Muscle layer of duodenum (tissue), 2 donors: ENCODE data around the gene CCDC80.

Experiments
- H3K27ac ChIP-seq: one replicate; pipeline ENCODE4 v1.7.0; 2013; ENCODE audit warnings: mild to moderate bottlenecking, low read length
- H3K27me3 ChIP-seq: one replicate; pipeline ENCODE4 v1.7.0; 2013; ENCODE audit warnings: low read depth, mild to moderate bottlenecking, control low read depth, low read length
- H3K36me3 ChIP-seq, 2 donors: one replicate each; pipeline ENCODE4 v1.7.0; 2013; ENCODE audit warnings: low read length in 2 of 2, control low read depth in 1 of 2, mild to moderate bottlenecking in 1 of 2; ENCODE audit not compliant: insufficient read depth in 2 of 2, control insufficient read depth in 1 of 2
- H3K4me1 ChIP-seq, 2 donors: one replicate each; pipeline ENCODE4 v1.7.0; 2013; ENCODE audit warnings: low read length in 2 of 2, mild to moderate bottlenecking in 2 of 2, control low read depth in 1 of 2, moderate library complexity in 1 of 2; ENCODE audit not compliant: insufficient read depth in 2 of 2, control insufficient read depth in 1 of 2
- H3K4me3 ChIP-seq, 2 donors: one replicate each; pipeline ENCODE4 v1.7.0; 2013; ENCODE audit warnings: low read length in 2 of 2, low read depth in 1 of 2, mild to moderate bottlenecking in 1 of 2
- H3K9me3 ChIP-seq, 2 donors: one replicate each; pipeline ENCODE4 v1.7.0; 2013; ENCODE audit warnings: low read length in 2 of 2, control low read depth in 1 of 2, mild to moderate bottlenecking in 1 of 2; ENCODE audit not compliant: control insufficient read depth in 1 of 2
- donor health status: healthy.

CCDC80 gene

DNA sequence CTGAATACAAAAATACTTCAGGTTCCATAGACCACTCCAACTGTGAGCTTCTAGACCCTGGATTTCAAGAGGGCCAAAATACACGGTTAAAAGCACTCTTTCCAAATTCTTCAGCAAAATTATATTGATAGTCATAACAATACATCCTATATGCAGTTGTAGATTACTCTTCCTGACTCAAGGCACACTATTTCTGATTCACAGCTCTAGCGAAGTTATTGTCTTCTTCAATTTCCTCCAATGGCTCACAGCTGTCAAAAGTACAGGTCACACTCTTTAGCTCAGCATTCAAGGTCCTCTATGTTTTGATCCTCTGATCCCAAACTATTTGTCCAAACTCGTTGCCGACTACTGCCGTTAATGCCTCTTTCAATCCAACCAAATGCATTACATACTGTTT is 13.5 kb upstream of the CCDC80 start:
- Histone ChIP-seq H3K36me3 (peaks cover 0 to 4% of the 10 kb centered on the region in 2 donors), H3K27ac (peak overlapping the region; percentile 69), H3K27me3 (no peaks in the 10 kb centered on the region), H3K9me3 (no peaks in the 10 kb centered on the region), H3K4me1 (peaks cover 4 to 9% of the 10 kb centered on the region in 2 donors), H3K4me3 (no peak overlapping the region)

DNA sequence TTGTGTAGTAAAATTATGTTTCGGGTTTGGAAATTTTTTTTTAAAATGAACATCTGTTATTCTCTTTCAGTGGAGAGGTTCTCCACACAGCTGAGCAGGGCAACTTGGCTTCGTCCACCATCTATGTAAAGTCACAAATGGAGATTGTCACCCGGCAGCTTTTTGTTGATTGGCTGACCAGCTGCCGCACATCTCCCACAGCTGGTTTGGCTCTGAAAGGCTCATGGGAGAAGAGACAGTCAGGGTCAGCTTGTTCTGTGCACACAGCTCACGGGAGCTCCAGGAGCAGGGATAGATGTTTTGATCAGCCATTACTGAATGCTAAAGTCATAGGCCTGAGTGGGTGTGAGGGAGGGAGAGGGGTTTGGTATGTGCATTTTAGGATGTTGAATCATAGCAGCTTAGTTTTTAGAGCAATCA is 12.9 kb upstream of the CCDC80 start:
- H3K27me3 ChIP-seq: no peaks in the 10 kb centered on the region
- H3K9me3 ChIP-seq: no peaks in the 10 kb centered on the region
- no peak overlapping the region for H3K4me3 ChIP-seq
- H3K27ac ChIP-seq: peak overlapping the region; percentile 72
- H3K36me3 ChIP-seq: peaks cover 0 to 4% of the 10 kb centered on the region in 2 donors
- H3K4me1 ChIP-seq: peaks cover 4 to 9% of the 10 kb centered on the region in 2 donors

DNA sequence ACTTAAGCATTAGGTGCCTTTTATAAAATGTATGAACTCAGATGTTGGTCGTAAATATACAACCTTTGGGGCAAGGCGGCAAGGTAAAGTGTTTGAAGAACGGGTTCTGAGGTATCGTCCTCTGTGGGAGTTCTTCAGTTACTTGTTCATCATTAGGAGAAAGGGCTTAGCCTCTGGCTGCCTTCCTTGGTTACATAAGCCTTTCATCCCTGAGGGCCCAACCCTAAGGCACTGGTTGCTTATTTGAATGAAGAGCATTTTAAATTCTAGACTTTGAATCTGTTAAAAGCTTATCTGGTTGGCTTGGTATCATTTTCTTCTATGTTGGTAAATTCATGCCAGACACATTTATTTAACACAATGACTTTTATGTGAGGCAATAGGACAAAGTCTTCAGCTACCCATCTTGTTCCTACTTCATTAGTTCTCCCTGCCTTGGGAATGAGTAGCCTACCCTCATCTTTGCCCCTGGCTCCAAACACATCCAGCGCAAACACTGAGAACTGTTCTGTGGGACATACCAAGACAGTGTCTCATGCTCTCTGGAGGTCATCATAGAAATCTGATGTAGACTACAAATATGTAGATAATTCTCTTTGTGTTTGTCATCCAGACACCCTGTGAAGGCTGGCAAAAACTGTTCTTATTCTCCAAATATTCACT is 12.4 kb upstream of the CCDC80 start:
- peak overlapping the region; percentile 72 for H3K27ac ChIP-seq
- H3K36me3 ChIP-seq: peaks cover 0 to 4% of the 10 kb centered on the region in 2 donors
- H3K4me3 ChIP-seq: no peak overlapping the region
- H3K4me1 ChIP-seq: peaks cover 4 to 9% of the 10 kb centered on the region in 2 donors
- H3K27me3 ChIP-seq: no peaks in the 10 kb centered on the region
- no peaks in the 10 kb centered on the region for H3K9me3 ChIP-seq

DNA sequence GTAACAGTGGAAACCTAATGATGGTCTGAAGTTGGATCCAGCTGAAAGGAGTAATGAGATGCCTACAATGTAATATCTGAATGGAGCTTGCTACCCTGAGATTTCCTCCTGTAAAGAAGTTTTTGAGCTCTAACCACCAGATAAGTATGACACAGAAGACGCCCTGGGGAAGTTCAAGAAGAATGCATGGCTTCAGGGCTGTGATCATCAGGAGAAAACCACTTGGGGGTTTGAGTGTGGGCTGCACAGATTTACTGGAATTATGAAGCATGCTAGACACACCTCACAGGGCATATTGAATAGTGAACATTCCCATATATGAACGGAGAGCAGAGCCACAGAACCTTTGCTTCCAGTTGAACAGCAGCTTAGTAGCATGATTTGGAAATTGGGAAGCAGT is 10.6 kb upstream of the CCDC80 start:
- Histone ChIP-seq H3K36me3 (peaks cover 0 to 4% of the 10 kb centered on the region in 2 donors), H3K27me3 (no peaks in the 10 kb centered on the region), H3K27ac (no peak overlapping the region), H3K9me3 (no peaks in the 10 kb centered on the region), H3K4me1 (peaks cover 4 to 19% of the 10 kb centered on the region in 2 donors), H3K4me3 (no peak overlapping the region)

DNA sequence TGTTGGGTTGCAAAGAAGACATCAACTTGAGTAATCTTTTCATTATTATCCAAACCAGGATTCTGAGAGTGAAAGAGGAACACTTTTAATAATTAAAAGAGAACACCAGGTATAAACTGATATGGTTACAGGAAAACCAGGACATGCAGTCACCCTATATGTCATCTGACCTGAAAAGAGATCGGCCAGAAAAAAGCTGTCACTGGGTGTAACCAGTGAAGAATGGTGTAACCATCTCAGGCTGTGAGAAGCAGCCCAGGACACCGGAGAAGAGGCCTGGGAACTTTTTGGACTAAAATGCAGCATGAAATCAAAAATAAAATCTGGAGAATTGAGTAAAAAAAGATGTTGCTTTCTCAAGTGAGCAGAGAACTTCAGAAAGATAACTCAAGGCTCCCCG is 10.1 kb upstream of the CCDC80 start:
- Histone ChIP-seq H3K36me3 (peaks cover 0 to 4% of the 10 kb centered on the region in 2 donors), H3K27ac (no peak overlapping the region), H3K27me3 (no peaks in the 10 kb centered on the region), H3K9me3 (no peaks in the 10 kb centered on the region), H3K4me1 (peaks cover 4 to 22% of the 10 kb centered on the region in 2 donors), H3K4me3 (no peak overlapping the region)

DNA sequence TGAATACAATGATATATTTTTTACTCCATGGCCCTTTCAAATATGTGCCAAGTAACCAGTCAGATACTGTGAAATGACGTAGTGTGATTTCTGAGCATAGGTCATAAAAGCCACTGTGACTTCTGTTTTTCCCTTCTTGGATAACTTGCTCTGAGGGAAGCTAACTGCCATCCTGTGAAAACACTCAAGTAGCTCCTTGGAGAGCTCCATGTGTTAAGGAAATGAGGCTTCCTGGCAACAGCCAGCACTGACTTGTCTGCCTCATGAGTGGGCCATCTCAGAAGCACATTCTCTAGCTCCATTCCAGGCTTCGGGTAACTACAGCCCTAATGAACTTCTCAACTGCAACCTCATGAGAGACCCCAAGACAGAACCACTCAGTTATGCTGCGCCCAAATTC is 9.5 kb upstream of the CCDC80 start:
- Histone ChIP-seq H3K27ac (no peak overlapping the region), H3K27me3 (no peaks in the 10 kb centered on the region), H3K4me1 (peaks cover 4 to 22% of the 10 kb centered on the region in 2 donors)

DNA sequence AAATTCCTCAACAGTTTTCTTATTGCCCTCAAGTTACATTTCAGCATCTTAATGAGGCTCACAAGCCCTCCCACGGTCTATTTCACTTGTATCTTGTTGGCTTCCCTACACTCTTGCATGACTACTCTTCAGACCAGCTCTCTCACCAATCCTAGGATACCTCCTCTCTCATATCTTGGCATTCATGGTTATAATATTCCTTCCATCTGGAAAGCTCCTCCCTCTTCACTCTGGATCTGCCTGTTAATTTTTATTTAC is 8.5 kb upstream of the CCDC80 start:
- Histone ChIP-seq H3K9me3 (no peaks in the 10 kb centered on the region), H3K4me3 (no peak overlapping the region), H3K36me3 (peaks cover 0 to 4% of the 10 kb centered on the region in 2 donors)

More for the DNA sequence above, 9.5 kb upstream of the CCDC80 start:
- no peaks in the 10 kb centered on the region for H3K9me3 ChIP-seq
- peaks cover 0 to 4% of the 10 kb centered on the region in 2 donors for H3K36me3 ChIP-seq
- H3K4me3 ChIP-seq: no peak overlapping the region

DNA sequence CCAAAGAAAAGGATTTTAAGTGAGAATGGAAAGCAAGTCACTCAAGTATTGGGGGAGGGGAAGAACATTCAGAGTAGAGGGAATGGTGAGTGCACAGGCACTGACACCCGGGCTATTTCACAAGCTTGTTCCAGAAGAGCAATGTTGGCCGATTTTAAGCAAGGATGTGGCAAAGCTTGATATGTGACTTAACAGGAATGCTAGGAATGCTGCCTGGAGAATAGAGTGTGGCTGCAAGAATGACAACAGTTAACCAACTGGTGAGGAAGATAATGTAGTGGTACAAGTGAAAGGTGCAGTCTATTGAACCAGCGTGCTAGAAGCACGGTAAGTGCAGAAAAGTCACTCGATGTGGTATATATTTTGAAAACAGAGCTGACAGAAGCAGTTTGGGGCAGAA is 6.2 kb upstream of the CCDC80 start:
- Histone ChIP-seq H3K36me3 (no peaks in the 10 kb centered on the region), H3K9me3 (no peaks in the 10 kb centered on the region), H3K27me3 (no peaks in the 10 kb centered on the region), H3K27ac (no peak overlapping the region), H3K4me1 (peaks cover 0 to 21% of the 10 kb centered on the region in 2 donors), H3K4me3 (no peak overlapping the region)

More for the DNA sequence above, 8.5 kb upstream of the CCDC80 start:
- Histone ChIP-seq H3K27ac (no peak overlapping the region), H3K4me1 (peaks cover 0 to 15% of the 10 kb centered on the region in 2 donors), H3K27me3 (no peaks in the 10 kb centered on the region)

DNA sequence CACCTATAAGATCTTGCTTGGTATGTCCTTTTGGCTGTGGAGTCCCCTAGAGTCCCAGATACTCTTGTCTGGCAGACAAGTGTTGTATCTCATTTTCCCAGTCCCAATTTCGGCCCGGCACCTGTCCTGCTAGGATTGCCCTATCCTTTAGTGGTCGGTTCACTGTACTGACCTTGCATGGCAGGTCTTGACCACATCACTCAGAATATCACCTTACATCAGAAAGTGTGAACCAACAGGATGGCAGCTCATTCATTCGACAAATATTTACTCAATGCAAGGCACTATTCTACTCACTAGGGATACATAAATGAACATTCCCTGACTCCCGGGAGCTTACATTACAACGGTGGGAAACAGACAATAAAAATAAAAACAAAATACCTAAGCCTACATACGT is 5.7 kb upstream of the CCDC80 start:
- Histone ChIP-seq H3K4me3 (no peak overlapping the region), H3K9me3 (no peaks in the 10 kb centered on the region), H3K4me1 (peaks cover 0 to 21% of the 10 kb centered on the region in 2 donors), H3K36me3 (no peaks in the 10 kb centered on the region), H3K27ac (no peak overlapping the region), H3K27me3 (no peaks in the 10 kb centered on the region)

DNA sequence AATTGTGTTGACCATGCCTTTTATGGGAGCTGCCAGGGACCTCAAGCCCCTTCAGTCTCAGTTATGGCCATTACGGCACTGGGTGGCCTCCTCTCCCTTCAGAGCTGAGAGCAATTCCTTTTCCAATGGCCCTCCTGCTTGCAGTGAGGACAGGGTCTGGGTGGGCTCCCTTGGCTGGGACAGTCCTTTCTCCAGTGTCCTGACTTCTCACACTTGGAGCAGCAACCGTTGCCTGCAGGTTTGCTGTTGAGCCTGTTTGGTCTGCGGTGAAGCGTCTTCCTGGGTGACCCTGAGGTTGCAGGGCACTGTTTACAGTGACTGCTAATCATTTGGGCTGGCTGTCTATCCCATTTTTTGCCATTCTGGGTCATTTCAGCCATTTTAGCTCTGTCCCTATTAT is 3.5 kb upstream of the CCDC80 start:
- no peak overlapping the region for H3K27ac ChIP-seq
- H3K4me3 ChIP-seq: no peak overlapping the region
- H3K9me3 ChIP-seq: no peaks in the 10 kb centered on the region
- H3K27me3 ChIP-seq: no peaks in the 10 kb centered on the region
- H3K36me3 ChIP-seq: peaks cover 0 to 7% of the 10 kb centered on the region in 2 donors
- peaks cover 0 to 21% of the 10 kb centered on the region in 2 donors for H3K4me1 ChIP-seq

DNA sequence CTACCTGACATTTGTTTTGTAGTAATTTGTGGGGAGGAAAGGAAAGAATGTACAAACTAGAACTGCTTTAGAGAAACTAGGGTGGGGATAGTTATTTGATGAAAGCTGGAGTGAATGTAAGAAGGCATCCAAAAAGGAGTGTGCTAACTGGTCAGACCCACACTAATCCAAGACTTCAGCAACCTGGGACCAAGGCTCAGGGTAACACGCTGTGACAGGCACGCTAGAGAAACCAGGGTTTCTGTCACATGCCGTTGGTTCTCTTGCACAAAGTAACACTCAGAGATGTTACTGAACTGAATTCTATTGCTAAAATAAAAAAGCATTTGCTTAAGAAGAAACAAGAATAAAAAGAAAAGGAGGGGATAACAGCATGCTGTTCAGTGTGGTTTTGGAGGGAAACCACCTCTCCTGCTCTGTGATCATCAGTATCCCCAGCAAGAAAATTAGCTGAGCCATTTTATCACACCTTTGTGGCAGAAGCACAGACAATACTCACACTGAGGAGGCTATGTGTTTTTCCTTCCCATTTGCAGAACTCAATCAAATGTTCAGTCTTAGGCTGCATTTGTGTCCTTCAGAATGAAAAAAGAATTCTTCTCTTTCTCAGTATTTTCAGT is 2.8 kb upstream of the CCDC80 start:
- peaks cover 0 to 25% of the 10 kb centered on the region in 2 donors for H3K4me1 ChIP-seq
- H3K9me3 ChIP-seq: no peaks in the 10 kb centered on the region
- peaks cover 0 to 7% of the 10 kb centered on the region in 2 donors for H3K36me3 ChIP-seq
- H3K27ac ChIP-seq: no peak overlapping the region
- no peak overlapping the region for H3K4me3 ChIP-seq
- H3K27me3 ChIP-seq: no peaks in the 10 kb centered on the region
